LoVo (cell line): Measurements from ENCODE around the gene CAMK2A.
"Not testable (repeated sequence)": the region's sequence is repeated elsewhere in the genome, so short reads cannot be mapped to it uniquely, and the experiment has no call there.

Source experiments
- DNase-seq: peaks from one replicate; pipeline ENCODE4 v3.0.0-alpha.2; 2016; ENCODE audit warnings: low spot score

The CAMK2A gene

GRCh38 chr5:150234576-150235499 is 54.7 kb downstream of the CAMK2A start:
- no peak for DNase-seq

- not testable (repeated sequence) for DNase-seq
Observed at GRCh38 chr5:150233706-150234105, 55.9 kb downstream of the CAMK2A start.

- no peak for DNase-seq
Observed at GRCh38 chr5:150230842-150231241, 58.7 kb downstream of the CAMK2A start.

GRCh38 chr5:150229571-150229970 is 60.0 kb downstream of the CAMK2A start:
- no peak for DNase-seq

GRCh38 chr5:150227606-150228273 is 61.8 kb downstream of the CAMK2A start:
- no peak for DNase-seq

- DNase-seq, result no peak
Observed at GRCh38 chr5:150227036-150227435, 62.5 kb downstream of the CAMK2A start.

- no peak for DNase-seq
Observed at GRCh38 chr5:150224483-150225027, 65.0 kb downstream of the CAMK2A start.

GRCh38 chr5:150223474-150223873 is 66.1 kb downstream of the CAMK2A start:
- DNase-seq, result no peak

GRCh38 chr5:150222906-150223305 is 66.7 kb downstream of the CAMK2A start:
- no peak for DNase-seq

GRCh38 chr5:150221471-150221870 is 68.1 kb downstream of the CAMK2A start:
- DNase-seq, result no peak

GRCh38 chr5:150219861-150220260 is 69.7 kb downstream of the CAMK2A start:
- DNase-seq, result no peak

GRCh38 chr5:150219142-150219541 is 70.4 kb downstream of the CAMK2A start:
- DNase-seq, result no peak

GRCh38 chr5:150218693-150219035 is 70.9 kb downstream of the CAMK2A start:
- no peak for DNase-seq

- peak; percentile 80 for DNase-seq
Observed at GRCh38 chr5:150217873-150218692, 71.5 kb downstream of the CAMK2A start.

- no peak for DNase-seq
Observed at GRCh38 chr5:150217038-150217437, 72.5 kb downstream of the CAMK2A start.

- DNase-seq, result no peak
Observed at GRCh38 chr5:150215979-150216944, 73.3 kb downstream of the CAMK2A start.

- no peak for DNase-seq
Observed at GRCh38 chr5:150214289-150214688, 75.3 kb downstream of the CAMK2A start.

GRCh38 chr5:150213530-150213929 is 76.0 kb downstream of the CAMK2A start:
- DNase-seq, result no peak

- no peak for DNase-seq
Observed at GRCh38 chr5:150211156-150212030, 78.2 kb downstream of the CAMK2A start.

GRCh38 chr5:150210644-150211043 is 78.9 kb downstream of the CAMK2A start:
- no peak for DNase-seq
